CD4-positive, alpha-beta T cell (primary cell): ENCODE results near the gene HOXA9. TPM values are rescaled to one million over a fixed set of nuclear protein-coding genes. Genes with fewer than 3 reads are reported as not detected.

Experiments used
- ATAC-seq: fragments of 200-7000 bp; cut with Tn5 transposase; one replicate; pipeline ENCODE4 v1.10.0; 2022; ENCODE audit warnings: mild to moderate bottlenecking; ENCODE audit not compliant: poor library complexity
- CTCF ChIA-PET: fragments of 350-600 bp; sonication (Branson Sonifier 250); formaldehyde crosslinking; loops from one replicate; lab custom pipeline; 2021; ENCODE audit warnings: antibody characterized with exemption, inconsistent platforms; lab: Charles Lee
- POLR2A ChIA-PET: fragments of 350-600 bp; sonication (Branson Sonifier 250); formaldehyde crosslinking; loops from one replicate; lab custom pipeline; 2021; ENCODE audit warnings: antibody characterized with exemption, inconsistent platforms; lab: Charles Lee
- DNase-seq, 14 experiments: peaks; one replicate each; pipeline ENCODE4 v3.0.0-alpha.2; 2013 to 2020; ENCODE audit warnings: mixed read lengths in 2 of 14
- H3K27ac ChIP-seq, 2 donors: one replicate each; pipeline versions ENCODE4 v1.5.1 to v1.7.0; 2013; ENCODE audit warnings: low read length in 2 of 2, low read depth in 1 of 2, mild to moderate bottlenecking in 1 of 2
- H3K27me3 ChIP-seq, 2 experiments: 1 replicate in 1 of 2; 2 replicates in 1 of 2; pipeline versions ENCODE4 v1.6.1 to v1.7.0; 2013; ENCODE audit warnings: low read length in 2 of 2, control low read depth in 1 of 2, mild to moderate bottlenecking in 1 of 2, moderate library complexity in 1 of 2; ENCODE audit not compliant: insufficient read depth in 2 of 2, control insufficient read depth in 1 of 2
- H3K36me3 ChIP-seq: one replicate; pipeline ENCODE4 v1.6.1; 2013; ENCODE audit warnings: low read length, control low read depth; ENCODE audit not compliant: insufficient read depth
- H3K4me1 ChIP-seq: one replicate; pipeline ENCODE4 v1.6.1; 2013; ENCODE audit warnings: low read length, control low read depth; ENCODE audit not compliant: insufficient read depth
- H3K4me3 ChIP-seq: one replicate; pipeline ENCODE4 v1.5.1; 2013; ENCODE audit warnings: mild to moderate bottlenecking, low read length, moderate library complexity
- H3K9me3 ChIP-seq, 2 experiments: 1 replicate in 1 of 2; 2 replicates in 1 of 2; pipeline versions ENCODE4 v1.6.1 to v1.7.0; 2013; ENCODE audit warnings: low read length in 2 of 2, mild to moderate bottlenecking in 2 of 2, control low read depth in 1 of 2, moderate library complexity in 1 of 2; ENCODE audit not compliant: control insufficient read depth in 1 of 2, insufficient read depth in 1 of 2
- H3K27ac Mint-ChIP-seq: one replicate; pipeline ENCODE4 v1.8.0; 2020; ENCODE audit warnings: mixed read lengths
- H3K27me3 Mint-ChIP-seq: one replicate; pipeline ENCODE4 v1.8.0; 2021; ENCODE audit warnings: mixed read lengths
- H3K36me3 Mint-ChIP-seq: one replicate; pipeline ENCODE4 v1.8.0; 2021; ENCODE audit warnings: low read depth, mixed read lengths
- H3K4me1 Mint-ChIP-seq: one replicate; pipeline ENCODE4 v1.8.0; 2021; ENCODE audit warnings: low read depth, mixed read lengths
- H3K4me3 Mint-ChIP-seq: one replicate; pipeline ENCODE4 v1.8.0; 2020; ENCODE audit warnings: mild to moderate bottlenecking, mixed read lengths
- H3K9me3 Mint-ChIP-seq: one replicate; pipeline ENCODE4 v1.8.0; 2020; ENCODE audit warnings: mixed read lengths
- intact Hi-C, 2 experiments: fragments of 100-400 bp; cut with DNase I in 1 of 2; cut with micrococcal nuclease in 1 of 2; formaldehyde crosslinking; loops; one replicate each; pipeline versions ENCODE4 v1.15.1 to v1.9.0; 2023 to 2025; cut with DNase I, micrococcal nuclease
- total RNA-seq, 174 experiments: library from RNA in 2 of 174; stranded (reverse) in 2 of 174; gene quantifications; one replicate each; pipeline ENCODE4 v1.2.3 and lab custom pipeline; 2021 to 2026
- TF ChIP-seq, protein P1 (sequence below): fragments of 200-600 bp; IDR thresholded peaks from one replicate; pipeline ENCODE4 v1.8.0; 2022; ENCODE audit warnings: antibody characterized with exemption, mild to moderate bottlenecking

HOXA9 gene
- total RNA-seq, 2 experiments from 2014 or later = not detected

GRCh38 chr7:27182861-27183681 lies 17.7 kb upstream of the HOXA9 start:
- DNase-seq (peak in 2 of 14 experiments; percentile 1 to 29), ATAC-seq (no peak)
- Histone ChIP-seq H3K4me3 (no peak overlapping the region), H3K36me3 (no peaks in the 10 kb centered on the region), H3K9me3 (peaks cover 0 to 62% of the 10 kb centered on the region in 2 experiments), H3K27me3 (peaks cover 82 to 94% of the 10 kb centered on the region in 2 experiments), H3K27ac (no peak overlapping the region), H3K4me1 (peaks cover 54% of the 10 kb centered on the region)
- TF ChIP-seq, protein P1, sequence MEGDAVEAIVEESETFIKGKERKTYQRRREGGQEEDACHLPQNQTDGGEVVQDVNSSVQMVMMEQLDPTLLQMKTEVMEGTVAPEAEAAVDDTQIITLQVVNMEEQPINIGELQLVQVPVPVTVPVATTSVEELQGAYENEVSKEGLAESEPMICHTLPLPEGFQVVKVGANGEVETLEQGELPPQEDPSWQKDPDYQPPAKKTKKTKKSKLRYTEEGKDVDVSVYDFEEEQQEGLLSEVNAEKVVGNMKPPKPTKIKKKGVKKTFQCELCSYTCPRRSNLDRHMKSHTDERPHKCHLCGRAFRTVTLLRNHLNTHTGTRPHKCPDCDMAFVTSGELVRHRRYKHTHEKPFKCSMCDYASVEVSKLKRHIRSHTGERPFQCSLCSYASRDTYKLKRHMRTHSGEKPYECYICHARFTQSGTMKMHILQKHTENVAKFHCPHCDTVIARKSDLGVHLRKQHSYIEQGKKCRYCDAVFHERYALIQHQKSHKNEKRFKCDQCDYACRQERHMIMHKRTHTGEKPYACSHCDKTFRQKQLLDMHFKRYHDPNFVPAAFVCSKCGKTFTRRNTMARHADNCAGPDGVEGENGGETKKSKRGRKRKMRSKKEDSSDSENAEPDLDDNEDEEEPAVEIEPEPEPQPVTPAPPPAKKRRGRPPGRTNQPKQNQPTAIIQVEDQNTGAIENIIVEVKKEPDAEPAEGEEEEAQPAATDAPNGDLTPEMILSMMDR = no peak
- Mint-ChIP-seq H3K4me3 (no peak overlapping the region), H3K36me3 (no peaks in the 10 kb centered on the region), H3K27me3 (peaks cover 96% of the 10 kb centered on the region), H3K27ac (no peak overlapping the region), H3K4me1 (peaks cover 45% of the 10 kb centered on the region), H3K9me3 (no peaks in the 10 kb centered on the region)
- intact Hi-C loops = no loop called here
- ChIA-PET CTCF (interaction anchor here (0.6 to 1.9 kb wide), 5 partner anchors 22 to 1331 kb away, joined by 3 to 8 read pairs (median 4); no protein-coding TSS in a partner anchor), POLR2A (interaction anchor here (1.0 to 3.5 kb wide), 6 partner anchors 9 to 480 kb away, joined by 3 to 14 read pairs (median 4); partner anchors contain the start of gene HIBADH)

DNA sequence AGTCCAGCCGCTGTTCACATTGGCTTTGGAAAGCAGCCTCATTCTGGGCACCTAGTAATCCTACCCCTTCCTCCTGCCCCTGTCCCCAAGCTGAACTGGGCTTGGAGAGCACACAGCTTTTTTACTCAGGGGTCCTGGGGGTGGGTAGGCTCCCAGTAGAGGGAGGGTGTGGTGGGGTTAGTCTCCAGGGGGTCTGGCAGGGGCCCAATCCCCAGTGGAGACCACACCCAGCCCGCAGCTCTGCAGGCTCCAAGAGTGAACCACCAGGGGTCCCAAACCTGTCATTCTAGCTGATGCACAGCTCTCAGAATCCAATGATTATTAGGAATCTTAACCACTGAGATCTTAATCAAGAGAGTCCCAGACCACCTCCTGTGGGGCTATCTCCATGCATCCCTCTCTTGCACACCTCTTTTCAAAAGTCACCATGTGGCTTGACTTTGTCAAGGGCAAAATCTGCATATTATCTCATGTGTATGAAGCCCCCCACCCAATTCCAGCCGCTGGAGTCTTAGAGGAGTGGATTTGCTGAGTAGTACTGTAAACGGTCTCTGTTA lies 17.0 kb upstream of the HOXA9 start:
- Mint-ChIP-seq H3K4me1 (peaks cover 38% of the 10 kb centered on the region), H3K27me3 (peaks cover 96% of the 10 kb centered on the region), H3K9me3 (no peaks in the 10 kb centered on the region), H3K4me3 (no peak overlapping the region), H3K27ac (no peak overlapping the region), H3K36me3 (no peaks in the 10 kb centered on the region)
- ChIA-PET POLR2A (interaction anchor here (1.0 to 3.5 kb wide), 3 partner anchors 10 to 480 kb away, joined by 4 to 14 read pairs (median 4); partner anchors contain the start of gene HIBADH), CTCF (interaction anchor here (1.2 to 1.9 kb wide), 3 partner anchors 14 to 813 kb away, joined by 3 to 8 read pairs (median 4); no protein-coding TSS in a partner anchor)
- ATAC-seq (no peak), DNase-seq (no peak)
- no peak overlapping the region for H3K4me3 ChIP-seq
- intact Hi-C loops = no loop called here
- no peak overlapping the region for H3K27ac ChIP-seq
- H3K36me3 ChIP-seq = no peaks in the 10 kb centered on the region
- peaks cover 79 to 94% of the 10 kb centered on the region in 2 experiments for H3K27me3 ChIP-seq
- TF ChIP-seq, protein P1 = no peak
- peaks cover 47% of the 10 kb centered on the region for H3K4me1 ChIP-seq
- peaks cover 0 to 55% of the 10 kb centered on the region in 2 experiments for H3K9me3 ChIP-seq

DNA sequence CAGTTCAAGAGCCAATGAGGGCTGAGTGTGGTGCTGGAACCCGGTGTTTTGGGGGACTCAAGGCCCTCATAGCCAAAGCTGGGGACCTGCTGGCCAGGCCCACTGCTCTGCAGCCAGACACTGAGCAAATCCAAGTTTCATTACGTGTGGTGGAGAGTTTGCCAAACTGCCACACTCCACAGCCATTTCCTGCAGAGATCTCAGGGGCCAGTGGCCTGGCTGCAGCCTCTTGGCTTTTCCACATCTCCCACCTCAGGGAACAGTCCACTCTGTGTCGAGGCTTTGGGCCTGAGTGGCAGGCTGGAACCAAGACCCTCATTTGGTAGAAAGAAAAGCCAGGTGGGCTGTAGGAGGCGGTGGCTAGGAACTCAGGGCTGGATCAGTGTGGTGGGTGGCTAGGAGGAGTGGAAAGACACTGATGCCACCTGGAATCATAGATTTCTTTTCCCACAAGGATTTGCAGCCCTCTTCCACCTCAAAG lies 16.5 kb upstream of the HOXA9 start:
- Histone ChIP-seq H3K4me3 (no peak overlapping the region), H3K9me3 (peaks cover 0 to 55% of the 10 kb centered on the region in 2 experiments), H3K27me3 (peaks cover 78 to 90% of the 10 kb centered on the region in 2 experiments), H3K4me1 (peaks cover 45% of the 10 kb centered on the region), H3K36me3 (no peaks in the 10 kb centered on the region), H3K27ac (no peak overlapping the region)
- H3K9me3 Mint-ChIP-seq = no peaks in the 10 kb centered on the region
- H3K27me3 Mint-ChIP-seq = peaks cover 96% of the 10 kb centered on the region
- H3K4me1 Mint-ChIP-seq = peaks cover 33% of the 10 kb centered on the region
- H3K36me3 Mint-ChIP-seq = no peaks in the 10 kb centered on the region
- H3K4me3 Mint-ChIP-seq = no peak overlapping the region
- intact Hi-C loops = no loop called here
- ATAC-seq = no peak
- DNase-seq = peak in 1 of 14 experiments; percentile 27
- CTCF ChIA-PET = interaction anchor here (1.2 to 1.9 kb wide), 2 partner anchors 14 to 21 kb away, joined by 3 to 8 read pairs; no protein-coding TSS in a partner anchor
- TF ChIP-seq, protein P1 = no peak
- no peak overlapping the region for H3K27ac Mint-ChIP-seq
- POLR2A ChIA-PET = interaction anchor here (3.5 kb wide), 1 partner anchor 9 kb away, joined by 14 read pairs; no protein-coding TSS in a partner anchor
